Measurements from ENCODE around the gene ZDHHC14. TPM values are rescaled to one million over a fixed set of nuclear protein-coding genes. Genes with fewer than 3 reads are reported as not detected.
"Not testable (repeated sequence)": the region's sequence is repeated elsewhere in the genome, so short reads cannot be mapped to it uniquely, and the experiment has no call there.

The ZDHHC14 gene
- total RNA-seq, 4 donors from 2014 or later = 7.3 to 14.4 (median 8.1) TPM

GRCh38 chr6:157688275-157688959 lies 307.4 kb downstream of the ZDHHC14 start:
- H3K9me3 ChIP-seq = no peaks in the 10 kb centered on the region
- H3K4me3 ChIP-seq = no peak overlapping the region
- H3K27ac ChIP-seq = no peak overlapping the region
- TF ChIP-seq POLR2A (IDR thresholded peaks at IDR 0.05) = no peak
- no peak for TF ChIP-seq EP300 (IDR thresholded peaks at IDR 0.05)
- no peak for TF ChIP-seq POLR2AphosphoS5 (IDR thresholded peaks at IDR 0.05)
- no peak for TF ChIP-seq CTCF (IDR thresholded peaks at IDR 0.05)
- H3K27me3 ChIP-seq = peaks cover 5% of the 10 kb centered on the region
- H3K4me1 ChIP-seq = no peaks in the 10 kb centered on the region
- 84 to 86% methylated on average over 7 to 12 of the region's 17 CpGs for WGBS, 2 donors (ENCODE audit: low coverage in 1 of 2)
- H3K36me3 ChIP-seq = no peaks in the 10 kb centered on the region
- ATAC-seq = peak; percentile 13

GRCh38 chr6:157688960-157689599 lies 308.1 kb downstream of the ZDHHC14 start:
- Histone ChIP-seq H3K9me3 (no peaks in the 10 kb centered on the region), H3K27me3 (peaks cover 5% of the 10 kb centered on the region), H3K27ac (no peak overlapping the region), H3K4me3 (no peak overlapping the region), H3K4me1 (no peaks in the 10 kb centered on the region), H3K36me3 (no peaks in the 10 kb centered on the region)
- no peak for TF ChIP-seq EP300 (IDR thresholded peaks at IDR 0.05)
- no peak for TF ChIP-seq POLR2A (IDR thresholded peaks at IDR 0.05)
- no peak for TF ChIP-seq CTCF (IDR thresholded peaks at IDR 0.05)
- TF ChIP-seq POLR2AphosphoS5 (IDR thresholded peaks at IDR 0.05) = no peak
- no peak for ATAC-seq
- WGBS, 2 donors (ENCODE audit: low coverage in 1 of 2) = 50 to 61% methylated on average over 5 to 10 of the region's 17 CpGs

- 79 to 80% methylated on average over 5 to 6 of the region's 7 CpGs for WGBS, 2 donors (ENCODE audit: low coverage in 1 of 2)
- no peaks in the 10 kb centered on the region for H3K36me3 ChIP-seq
- H3K4me1 ChIP-seq = no peaks in the 10 kb centered on the region
- H3K4me3 ChIP-seq = no peak overlapping the region
- no peak for TF ChIP-seq EP300 (IDR thresholded peaks at IDR 0.05)
- no peak for TF ChIP-seq POLR2A (IDR thresholded peaks at IDR 0.05)
- no peak for TF ChIP-seq POLR2AphosphoS5 (IDR thresholded peaks at IDR 0.05)
- TF ChIP-seq CTCF (IDR thresholded peaks at IDR 0.05) = no peak
- peaks cover 5% of the 10 kb centered on the region for H3K27me3 ChIP-seq
- H3K27ac ChIP-seq = no peak overlapping the region
- ATAC-seq = no peak
- H3K9me3 ChIP-seq = no peaks in the 10 kb centered on the region
These were observed 308.9 kb downstream of the ZDHHC14 start for GRCh38 chr6:157689875-157690274.

GRCh38 chr6:157690441-157691210 lies 309.6 kb downstream of the ZDHHC14 start:
- Histone ChIP-seq H3K27ac (no peak overlapping the region), H3K36me3 (no peaks in the 10 kb centered on the region), H3K27me3 (peaks cover 5% of the 10 kb centered on the region), H3K4me3 (no peak overlapping the region), H3K4me1 (no peaks in the 10 kb centered on the region), H3K9me3 (no peaks in the 10 kb centered on the region)
- no peak for ATAC-seq
- TF ChIP-seq POLR2AphosphoS5 (IDR thresholded peaks at IDR 0.05) (no peak), EP300 (IDR thresholded peaks at IDR 0.05) (no peak), CTCF (IDR thresholded peaks at IDR 0.05) (no peak), POLR2A (IDR thresholded peaks at IDR 0.05) (no peak)
- WGBS, 2 donors (ENCODE audit: low coverage in 1 of 2) = 78 to 87% methylated on average over 7 to 13 of the region's 16 CpGs

GRCh38 chr6:157691621-157692020 lies 310.6 kb downstream of the ZDHHC14 start:
- not testable (repeated sequence) for H3K27ac ChIP-seq, H3K27me3 ChIP-seq, H3K4me3 ChIP-seq, H3K9me3 ChIP-seq, H3K4me1 ChIP-seq, H3K36me3 ChIP-seq, ATAC-seq
- WGBS, 2 donors (ENCODE audit: low coverage in 1 of 2) = 88 to 89% methylated on average over 9 to 10 of the region's 10 CpGs
